ENCODE results near the gene USP13.

Gene USP13

DNA sequence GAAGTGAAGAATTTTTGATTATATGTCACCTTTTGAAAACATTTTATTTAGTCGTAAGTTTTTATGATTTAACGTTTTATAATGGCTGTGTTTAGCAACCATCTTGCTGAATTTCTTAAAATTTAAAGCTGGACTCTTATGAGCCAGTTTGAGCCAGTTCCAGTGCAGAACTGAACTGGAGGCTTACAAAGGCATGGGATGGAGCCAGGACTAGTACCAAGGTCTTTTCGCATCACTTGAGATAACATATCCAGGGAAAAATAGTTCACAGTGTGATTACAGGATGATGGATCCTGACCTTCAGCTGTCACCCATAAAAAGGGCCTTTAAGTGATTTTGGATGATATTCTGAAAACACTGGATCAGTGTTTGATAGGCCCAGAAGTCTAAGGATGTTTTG, 51.0 kb downstream of the USP13 start:
- DNase-seq = no peak
- Histone ChIP-seq H3K9me3 (no peaks in the 10 kb centered on the region), H3K4me3 (ENCODE audit: low read depth, low read length) (no peak overlapping the region), H3K27me3 (no peaks in the 10 kb centered on the region), H3K36me3 (peaks cover 13% of the 10 kb centered on the region), H3K4me1 (no peaks in the 10 kb centered on the region)
- TF ChIP-seq, protein P1, sequence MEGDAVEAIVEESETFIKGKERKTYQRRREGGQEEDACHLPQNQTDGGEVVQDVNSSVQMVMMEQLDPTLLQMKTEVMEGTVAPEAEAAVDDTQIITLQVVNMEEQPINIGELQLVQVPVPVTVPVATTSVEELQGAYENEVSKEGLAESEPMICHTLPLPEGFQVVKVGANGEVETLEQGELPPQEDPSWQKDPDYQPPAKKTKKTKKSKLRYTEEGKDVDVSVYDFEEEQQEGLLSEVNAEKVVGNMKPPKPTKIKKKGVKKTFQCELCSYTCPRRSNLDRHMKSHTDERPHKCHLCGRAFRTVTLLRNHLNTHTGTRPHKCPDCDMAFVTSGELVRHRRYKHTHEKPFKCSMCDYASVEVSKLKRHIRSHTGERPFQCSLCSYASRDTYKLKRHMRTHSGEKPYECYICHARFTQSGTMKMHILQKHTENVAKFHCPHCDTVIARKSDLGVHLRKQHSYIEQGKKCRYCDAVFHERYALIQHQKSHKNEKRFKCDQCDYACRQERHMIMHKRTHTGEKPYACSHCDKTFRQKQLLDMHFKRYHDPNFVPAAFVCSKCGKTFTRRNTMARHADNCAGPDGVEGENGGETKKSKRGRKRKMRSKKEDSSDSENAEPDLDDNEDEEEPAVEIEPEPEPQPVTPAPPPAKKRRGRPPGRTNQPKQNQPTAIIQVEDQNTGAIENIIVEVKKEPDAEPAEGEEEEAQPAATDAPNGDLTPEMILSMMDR (IDR thresholded peaks at IDR 0.05; ENCODE audit: low read depth, low read length) = no peak

DNA sequence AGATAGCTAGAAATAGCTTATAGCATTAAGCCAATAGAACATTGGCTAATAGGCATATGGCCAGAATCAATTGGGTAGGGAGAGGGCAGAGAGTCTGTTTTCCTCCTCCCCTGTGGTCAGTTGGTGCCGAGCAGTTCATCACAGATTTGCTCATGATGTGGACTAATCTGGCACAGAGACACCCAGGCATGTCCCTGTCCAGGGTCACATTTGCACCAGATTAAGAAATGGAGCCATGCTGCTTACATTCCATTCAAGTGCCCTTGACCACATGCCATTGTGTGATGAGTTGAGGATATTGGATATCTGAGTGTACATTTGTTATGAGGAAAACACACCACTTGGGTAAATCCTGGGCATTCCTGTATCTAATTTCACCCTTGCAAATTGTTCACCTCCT, 53.4 kb downstream of the USP13 start:
- Histone ChIP-seq H3K36me3 (peaks cover 21% of the 10 kb centered on the region), H3K27me3 (no peaks in the 10 kb centered on the region), H3K4me3 (ENCODE audit: low read depth, low read length) (no peak overlapping the region), H3K9me3 (no peaks in the 10 kb centered on the region), H3K4me1 (no peaks in the 10 kb centered on the region)
- DNase-seq = no peak
- TF ChIP-seq, protein P1 (IDR thresholded peaks at IDR 0.05; ENCODE audit: low read depth, low read length) = no peak

DNA sequence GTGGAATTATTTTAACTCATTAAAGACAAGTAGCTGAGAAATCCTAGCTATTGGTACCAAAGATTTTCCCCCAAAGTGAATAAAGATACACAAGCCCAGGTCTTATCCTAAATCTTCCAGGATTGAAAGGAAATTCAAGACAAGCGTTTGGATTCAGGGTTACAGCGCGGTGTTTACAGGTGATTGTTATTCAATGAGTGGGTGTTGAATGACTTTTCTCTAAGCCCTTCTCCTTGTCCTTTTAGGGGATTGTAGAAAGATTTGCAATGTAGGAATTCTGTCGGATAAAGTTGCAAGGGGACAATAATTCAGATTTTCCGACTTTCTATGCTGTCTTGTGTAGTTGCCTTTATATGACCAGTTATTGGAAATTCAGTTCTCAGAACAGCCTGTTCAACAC, 57.2 kb downstream of the USP13 start:
- DNase-seq = no peak
- H3K4me3 ChIP-seq (ENCODE audit: low read depth, low read length) = no peak overlapping the region
- no peaks in the 10 kb centered on the region for H3K9me3 ChIP-seq
- H3K27me3 ChIP-seq = no peaks in the 10 kb centered on the region
- H3K36me3 ChIP-seq = peaks cover 22% of the 10 kb centered on the region
- TF ChIP-seq, protein P1 (IDR thresholded peaks at IDR 0.05; ENCODE audit: low read depth, low read length) = no peak
- H3K4me1 ChIP-seq = no peaks in the 10 kb centered on the region

DNA sequence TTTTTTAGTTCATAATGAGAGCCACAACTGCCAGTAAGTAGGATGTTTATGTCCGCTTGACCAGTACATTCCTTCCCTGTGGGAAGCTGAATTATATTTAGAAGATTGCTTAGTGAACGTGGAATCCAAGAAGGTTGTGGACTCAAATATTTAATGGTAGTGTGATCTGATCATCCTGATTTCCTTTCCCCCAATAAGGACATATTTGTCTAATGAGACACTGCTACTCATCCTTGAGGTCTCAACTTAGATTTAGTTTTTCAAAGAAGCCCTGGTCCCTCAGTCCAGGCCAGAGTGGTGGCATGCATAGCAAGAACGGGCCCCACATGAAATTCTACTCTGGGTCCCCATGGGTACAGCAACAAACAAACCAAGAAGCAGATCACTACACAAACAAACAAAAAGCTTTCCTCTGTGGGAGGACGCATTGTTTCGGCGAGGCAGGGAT, 60.8 kb downstream of the USP13 start:
- Histone ChIP-seq H3K4me1 (no peaks in the 10 kb centered on the region), H3K4me3 (ENCODE audit: low read depth, low read length) (no peak overlapping the region), H3K36me3 (peaks cover 15% of the 10 kb centered on the region), H3K9me3 (no peaks in the 10 kb centered on the region), H3K27me3 (no peaks in the 10 kb centered on the region)
- DNase-seq = no peak
- TF ChIP-seq, protein P1 (IDR thresholded peaks at IDR 0.05; ENCODE audit: low read depth, low read length) = no peak

DNA sequence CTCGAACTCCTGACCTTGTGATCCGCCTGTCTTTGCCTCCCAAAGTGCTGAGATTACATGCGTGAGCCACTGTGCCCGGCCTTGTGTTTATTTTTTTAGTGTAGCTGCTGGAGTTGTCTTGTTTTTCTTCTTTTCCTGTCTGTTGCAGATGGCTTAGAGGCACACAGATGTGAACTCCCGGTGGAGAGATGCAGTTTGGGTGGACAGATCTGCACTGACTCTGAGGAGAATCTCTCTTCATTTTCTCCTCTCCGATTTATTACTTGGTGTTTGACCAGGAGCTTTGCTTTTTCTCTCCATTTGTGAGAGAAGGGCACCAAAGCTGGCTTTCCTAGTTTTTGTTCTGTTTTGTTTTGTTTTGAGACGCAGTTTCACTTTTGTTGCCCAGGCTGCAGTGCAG, 62.7 kb downstream of the USP13 start:
- no peaks in the 10 kb centered on the region for H3K4me1 ChIP-seq
- no peak overlapping the region for H3K4me3 ChIP-seq (ENCODE audit: low read depth, low read length)
- TF ChIP-seq, protein P1 (IDR thresholded peaks at IDR 0.05; ENCODE audit: low read depth, low read length) = no peak
- no peaks in the 10 kb centered on the region for H3K9me3 ChIP-seq
- no peak for DNase-seq
- peaks cover 9% of the 10 kb centered on the region for H3K36me3 ChIP-seq
- H3K27me3 ChIP-seq = no peaks in the 10 kb centered on the region

DNA sequence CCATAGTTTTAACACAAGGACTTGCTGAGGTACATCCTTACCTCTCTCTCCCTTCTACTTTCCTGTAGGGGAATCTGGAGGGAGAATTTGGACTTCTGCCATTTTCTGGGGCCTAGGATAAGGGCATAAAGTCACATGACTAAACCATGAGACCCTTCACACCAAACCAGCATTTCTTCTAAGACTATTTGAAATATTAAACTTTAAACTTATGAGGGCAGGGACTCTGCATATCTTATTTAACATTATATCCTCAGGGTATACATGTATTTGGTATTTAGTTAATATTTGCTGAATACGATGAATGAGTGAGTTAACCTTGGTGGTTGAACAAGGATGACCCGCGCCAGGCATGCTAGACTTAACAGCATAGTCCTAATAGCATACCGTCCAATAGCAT, 63.4 kb downstream of the USP13 start:
- DNase-seq = no peak
- Histone ChIP-seq H3K36me3 (peaks cover 7% of the 10 kb centered on the region), H3K4me3 (ENCODE audit: low read depth, low read length) (no peak overlapping the region), H3K9me3 (no peaks in the 10 kb centered on the region), H3K4me1 (no peaks in the 10 kb centered on the region), H3K27me3 (no peaks in the 10 kb centered on the region)
- TF ChIP-seq, protein P1 (IDR thresholded peaks at IDR 0.05; ENCODE audit: low read depth, low read length) = no peak
